ENCODE measurements around the gene RAD1.

RAD1 gene

DNA sequence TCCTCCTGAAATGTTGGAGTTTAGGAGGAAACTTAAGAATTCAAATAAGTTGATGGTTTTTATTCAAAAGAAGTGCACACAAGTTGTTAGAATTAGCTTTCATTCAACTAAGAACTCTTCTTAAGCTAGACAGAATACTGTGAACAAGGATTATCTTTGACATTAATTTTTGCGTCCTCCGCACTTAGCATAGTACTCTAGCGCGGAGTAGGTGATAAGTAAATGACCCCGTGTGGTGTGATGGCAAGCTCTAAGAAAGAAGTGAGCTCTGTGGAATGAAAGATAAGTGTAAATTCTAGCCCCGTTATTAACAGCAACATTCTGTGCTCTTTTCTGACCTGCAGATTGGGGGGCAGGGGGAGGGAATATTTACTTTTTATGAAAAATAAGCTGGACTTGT is 1.2 kb upstream of the RAD1 start:
- DNase-seq (ENCODE audit: low spot score): no peak

DNA sequence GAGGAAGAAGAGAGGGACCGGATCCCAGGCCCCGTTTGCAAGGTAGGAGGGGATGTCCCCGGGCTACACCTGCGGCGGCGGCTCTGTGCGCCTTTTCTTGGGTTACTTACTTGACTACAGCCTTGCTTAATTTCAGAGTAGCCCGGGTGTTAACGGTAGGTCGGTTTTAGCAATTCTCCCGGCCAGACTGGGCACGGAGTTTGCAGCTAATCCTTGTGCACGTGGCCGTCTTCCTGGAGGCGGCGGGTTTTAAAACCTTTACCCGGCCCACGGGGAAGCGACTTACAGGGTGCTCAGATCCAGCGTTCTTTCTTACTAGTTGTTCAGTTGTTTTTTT is 520 bp upstream of the RAD1 start:
- DNase-seq (ENCODE audit: low spot score): no peak

DNA sequence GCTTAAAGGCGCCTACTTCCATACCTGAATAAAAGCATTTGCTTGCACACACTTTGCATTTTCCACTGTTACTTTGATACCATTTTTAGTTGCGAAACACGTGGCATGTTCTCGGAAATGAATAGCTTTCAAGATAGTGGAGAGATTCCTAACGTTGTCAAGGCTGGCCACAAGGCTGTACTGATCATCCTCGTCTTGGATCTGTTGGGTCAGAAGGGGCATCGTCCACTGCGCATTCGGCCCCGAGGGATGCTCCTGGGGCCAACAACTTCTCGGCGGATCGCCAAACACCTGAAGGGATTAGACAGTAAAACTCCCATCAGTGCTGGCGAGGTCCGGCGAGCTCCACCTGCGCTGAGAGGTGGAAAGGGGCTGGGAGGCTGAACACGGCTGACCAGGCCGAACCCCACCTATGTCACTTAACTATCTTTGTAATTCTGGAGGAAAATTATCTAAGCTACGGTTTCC is 599 bp downstream of the RAD1 start:
- DNase-seq (ENCODE audit: low spot score): no peak

DNA sequence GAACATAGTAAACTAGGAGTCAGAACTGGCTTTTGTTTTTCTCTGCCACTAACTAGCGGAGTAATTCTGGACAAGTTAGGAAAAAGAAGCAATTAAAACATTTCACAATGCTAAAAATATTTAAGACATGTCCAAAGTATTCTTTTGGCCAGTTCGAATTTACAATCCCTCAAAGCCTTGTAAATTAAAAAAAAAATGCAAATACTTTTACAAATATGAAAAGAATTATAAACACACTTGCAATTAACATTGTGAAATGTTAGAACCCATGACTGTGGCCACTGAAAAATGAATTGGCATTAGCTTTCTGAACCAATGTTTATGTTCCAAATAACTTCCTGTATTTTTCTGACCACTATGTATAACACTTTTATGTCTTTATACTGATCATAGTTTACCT is 2.2 kb downstream of the RAD1 start:
- DNase-seq (ENCODE audit: low spot score): no peak

DNA sequence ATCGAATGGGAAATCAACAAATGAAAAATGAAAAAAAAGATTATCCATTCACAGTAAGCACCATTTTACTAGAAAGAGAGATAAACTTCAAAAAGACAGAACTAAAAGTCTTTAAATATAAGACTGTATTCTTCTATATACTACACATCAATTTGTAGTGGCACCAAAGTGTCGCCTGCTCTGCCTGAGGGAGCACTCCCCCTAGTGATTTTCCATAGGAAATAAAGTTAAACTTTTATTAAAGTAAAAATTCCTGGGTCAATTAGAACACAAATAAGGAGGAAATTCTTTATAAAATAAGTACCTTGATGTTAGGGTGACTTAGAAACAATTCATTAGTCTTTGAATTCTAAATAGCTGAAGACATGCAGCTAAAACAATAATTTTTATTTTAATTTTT is 9.7 kb downstream of the RAD1 start:
- peak; percentile 19 for DNase-seq (ENCODE audit: low spot score)

DNA sequence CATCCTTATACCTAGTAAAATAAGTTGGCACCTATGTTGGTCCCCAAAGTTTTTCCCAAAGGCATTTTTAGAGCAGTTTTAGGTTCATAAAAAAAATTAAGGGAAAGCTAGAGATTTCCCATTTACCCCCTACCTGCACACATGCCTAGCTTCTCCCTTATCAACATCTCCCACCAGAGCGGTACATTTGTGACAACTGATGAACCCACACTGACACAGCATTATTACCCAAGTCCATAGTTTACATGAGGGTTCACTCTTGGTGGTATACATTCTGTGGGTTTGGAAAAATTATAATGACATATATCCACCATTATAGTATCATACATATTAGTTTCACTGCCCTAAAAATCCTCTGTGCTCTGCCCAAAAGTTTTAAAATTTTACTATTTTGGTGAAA is 12.0 kb downstream of the RAD1 start:
- DNase-seq (ENCODE audit: low spot score): no peak

DNA sequence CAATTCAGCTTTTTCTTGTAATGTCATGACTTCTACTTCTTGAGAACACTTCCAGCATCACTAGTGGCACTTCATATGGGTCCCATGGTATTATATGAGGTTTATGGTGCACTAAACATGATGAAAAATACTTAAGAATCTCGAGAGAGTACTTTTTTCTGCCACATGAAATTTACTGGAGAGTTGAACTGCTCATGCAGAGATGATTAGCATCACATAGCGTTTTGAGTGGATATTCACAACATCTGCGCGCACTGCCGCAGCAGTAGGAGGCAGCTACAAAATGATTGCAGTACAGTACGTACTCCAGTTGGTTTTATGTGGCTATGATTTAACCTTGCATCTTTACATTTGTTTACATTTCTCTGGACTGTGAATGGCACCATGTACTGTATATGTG is 14.7 kb downstream of the RAD1 start:
- DNase-seq (ENCODE audit: low spot score): no peak

DNA sequence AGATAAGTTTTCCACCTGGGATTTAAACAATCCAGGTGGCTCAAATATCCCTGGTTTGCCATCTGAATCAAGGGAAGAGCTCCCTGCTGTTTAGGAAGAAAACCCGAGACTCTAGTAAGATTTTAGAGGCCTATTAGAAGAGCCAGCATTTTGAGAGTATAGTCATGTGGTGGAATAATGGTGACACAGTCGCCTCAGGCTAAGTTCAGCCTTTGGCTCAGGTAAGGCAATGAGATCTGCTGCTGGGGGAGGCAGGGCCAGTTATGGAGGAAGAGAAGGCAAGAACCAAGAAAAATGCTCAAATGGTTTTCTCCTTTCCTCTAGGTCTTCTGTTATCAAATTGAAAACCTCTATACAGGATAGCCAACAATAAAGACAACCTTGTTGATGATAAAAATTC is 16.2 kb downstream of the RAD1 start:
- DNase-seq (ENCODE audit: low spot score): no peak

DNA sequence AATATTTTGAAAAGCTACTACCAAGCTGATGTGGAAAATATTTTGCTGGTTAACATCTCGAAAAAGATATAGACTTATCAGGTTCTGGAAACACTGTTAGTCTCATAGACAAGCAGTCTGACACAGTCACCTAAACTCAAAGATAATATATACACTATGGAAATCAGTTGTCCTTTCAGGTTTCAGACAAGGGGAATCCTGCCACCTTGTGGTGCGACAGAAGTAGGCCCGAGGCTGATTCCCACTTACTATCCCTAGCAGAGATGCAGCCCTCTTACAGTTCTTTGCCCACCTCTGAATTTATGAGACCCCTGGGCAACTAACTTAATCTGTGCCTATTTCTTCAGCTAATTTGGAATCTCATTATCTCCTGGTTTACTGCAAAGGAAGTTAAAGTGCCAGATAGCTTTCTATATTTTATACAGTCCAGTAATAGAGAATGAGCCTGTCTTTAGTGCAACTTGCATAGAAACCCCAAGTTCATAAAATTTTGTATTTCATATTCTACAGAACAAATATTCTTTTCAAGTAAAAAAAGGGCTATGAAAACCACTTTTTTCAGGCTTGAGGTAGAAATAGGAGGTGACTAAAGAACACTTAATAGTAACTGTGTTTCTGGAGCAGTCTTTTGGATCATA is 16.9 kb downstream of the RAD1 start:
- peak; percentile 72 for DNase-seq (ENCODE audit: low spot score)

DNA sequence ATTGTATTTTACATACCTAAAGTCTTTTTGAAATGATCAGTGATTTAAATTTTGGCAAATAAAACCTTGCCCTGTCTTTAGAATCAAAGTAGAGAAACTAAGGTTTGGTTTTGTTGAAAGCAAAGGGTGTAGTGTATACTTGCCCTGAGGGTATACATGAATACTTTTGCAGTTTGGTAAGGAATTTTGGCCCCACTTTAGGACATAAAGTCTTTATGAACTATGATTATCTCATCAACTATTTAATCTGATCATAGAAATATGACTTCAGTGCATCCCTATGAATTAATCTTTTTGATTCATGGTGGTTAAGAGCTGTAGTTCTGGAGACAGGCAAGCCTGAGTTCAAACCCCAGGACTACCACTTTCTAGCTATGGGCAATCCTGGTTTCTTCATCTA is 17.7 kb downstream of the RAD1 start:
- DNase-seq (ENCODE audit: low spot score): no peak

DNA sequence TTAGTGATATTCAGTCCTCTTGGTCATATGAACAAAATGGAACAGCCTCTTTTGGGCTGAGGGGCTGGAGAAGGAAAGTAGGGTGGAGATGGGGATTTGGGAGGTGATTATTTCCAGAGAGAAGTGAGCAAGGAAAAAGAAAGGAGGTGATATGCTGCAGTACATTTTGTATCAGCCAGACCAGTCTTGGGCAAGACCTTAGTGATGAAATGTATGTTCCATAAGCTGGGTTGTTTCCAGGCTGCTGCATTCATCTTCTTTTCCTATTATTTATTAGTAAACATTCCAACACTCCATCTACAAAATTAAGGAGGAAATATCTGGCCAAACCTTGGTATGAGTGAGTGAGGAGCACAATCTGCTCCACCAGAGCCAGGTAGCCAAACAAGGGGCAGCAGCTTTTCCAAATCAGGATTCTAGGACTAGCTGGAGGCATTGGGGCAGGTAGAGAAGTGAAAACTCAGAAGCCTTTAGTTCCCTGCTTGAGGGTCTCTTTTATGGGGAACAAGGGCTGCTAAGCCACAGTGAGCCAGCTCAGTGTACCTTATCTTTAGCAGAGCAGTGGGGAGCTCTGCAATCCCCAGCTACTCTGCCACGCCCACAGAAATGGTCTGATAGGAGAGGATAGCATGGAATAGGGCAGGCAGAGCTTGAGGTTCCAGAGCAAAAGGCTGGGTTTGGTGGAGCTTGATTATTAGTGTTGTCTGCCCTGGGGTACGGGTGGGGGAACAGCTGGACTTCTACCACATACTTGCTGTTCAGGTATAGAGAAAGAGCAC is 19.5 kb downstream of the RAD1 start:
- DNase-seq (ENCODE audit: low spot score): no peak

DNA sequence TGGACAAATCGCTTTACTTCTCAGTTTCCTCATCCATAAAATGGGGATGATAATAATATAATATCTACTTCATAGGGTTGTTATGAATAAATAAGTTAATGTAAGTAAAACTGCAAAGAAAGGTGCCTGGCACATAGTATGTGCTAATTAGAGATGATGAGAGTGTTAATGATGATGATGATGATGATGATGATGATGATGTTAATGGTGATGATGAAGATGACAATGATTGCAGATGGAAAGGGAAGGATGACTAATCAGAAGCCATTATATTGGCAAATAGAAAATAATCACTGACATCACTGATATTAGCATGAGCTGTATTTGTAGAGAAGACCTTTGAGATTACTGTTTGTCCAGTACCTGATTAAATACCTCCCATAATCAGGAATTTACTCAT is 20.6 kb downstream of the RAD1 start:
- DNase-seq (ENCODE audit: low spot score): no peak

DNA sequence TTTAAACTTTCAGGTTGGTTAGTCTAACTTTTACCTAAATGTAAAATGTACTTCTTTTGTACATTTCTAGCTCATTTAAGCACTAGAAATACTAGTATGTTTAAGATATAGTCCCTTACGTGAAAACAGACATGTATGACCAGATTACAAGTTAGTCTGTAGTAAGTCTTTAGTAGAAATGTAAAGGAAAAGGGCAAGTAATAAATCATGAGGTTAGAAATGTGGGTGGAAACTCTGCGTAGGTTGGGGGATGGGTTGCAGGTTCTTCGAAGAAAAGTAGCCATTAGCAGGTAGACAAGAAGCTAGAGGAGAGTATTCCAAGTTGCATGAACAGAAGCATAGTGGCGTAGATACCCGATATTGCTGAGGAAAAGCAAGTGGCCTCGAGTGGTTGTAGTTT is 22.9 kb downstream of the RAD1 start:
- no peak for DNase-seq (ENCODE audit: low spot score)

DNA sequence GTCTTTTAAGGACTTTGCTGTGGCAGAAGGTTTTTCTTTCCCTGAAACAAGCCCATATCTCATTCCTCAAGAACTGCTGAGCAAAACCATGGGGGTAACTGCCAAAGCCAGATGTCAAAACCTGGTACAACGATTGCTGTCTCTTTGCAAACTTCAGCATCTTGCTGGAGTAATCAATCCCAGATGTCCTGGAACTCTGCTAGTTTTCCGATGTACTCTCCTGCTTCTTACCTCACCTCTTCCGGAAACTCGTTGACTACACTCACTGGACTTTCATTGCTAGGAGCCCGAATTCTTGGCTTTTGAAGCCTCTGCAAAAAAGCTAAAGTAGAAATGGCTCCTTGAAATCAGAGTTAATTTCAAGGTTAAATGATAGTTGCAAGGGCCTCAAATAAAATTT is 23.3 kb downstream of the RAD1 start:
- no peak for DNase-seq (ENCODE audit: low spot score)

DNA sequence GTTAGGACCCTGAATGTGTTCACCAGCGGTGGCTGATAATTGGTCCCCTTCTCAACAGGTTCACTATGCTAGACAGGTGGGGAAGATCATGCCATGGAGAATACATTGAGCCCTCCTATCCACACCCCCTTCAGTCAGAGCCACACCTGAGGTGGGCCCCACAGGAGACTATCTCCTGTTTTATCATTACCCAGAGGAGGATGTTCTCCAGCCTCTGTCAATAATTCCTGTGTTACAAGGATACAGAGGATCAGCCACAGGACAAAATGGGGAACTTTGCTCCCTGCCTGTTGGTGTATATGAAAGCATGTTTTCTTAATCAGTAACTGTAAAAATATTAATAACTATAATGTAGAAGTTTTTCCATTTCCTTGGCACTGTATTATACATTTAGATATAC is 25.9 kb downstream of the RAD1 start:
- no peak for DNase-seq (ENCODE audit: low spot score)

DNA sequence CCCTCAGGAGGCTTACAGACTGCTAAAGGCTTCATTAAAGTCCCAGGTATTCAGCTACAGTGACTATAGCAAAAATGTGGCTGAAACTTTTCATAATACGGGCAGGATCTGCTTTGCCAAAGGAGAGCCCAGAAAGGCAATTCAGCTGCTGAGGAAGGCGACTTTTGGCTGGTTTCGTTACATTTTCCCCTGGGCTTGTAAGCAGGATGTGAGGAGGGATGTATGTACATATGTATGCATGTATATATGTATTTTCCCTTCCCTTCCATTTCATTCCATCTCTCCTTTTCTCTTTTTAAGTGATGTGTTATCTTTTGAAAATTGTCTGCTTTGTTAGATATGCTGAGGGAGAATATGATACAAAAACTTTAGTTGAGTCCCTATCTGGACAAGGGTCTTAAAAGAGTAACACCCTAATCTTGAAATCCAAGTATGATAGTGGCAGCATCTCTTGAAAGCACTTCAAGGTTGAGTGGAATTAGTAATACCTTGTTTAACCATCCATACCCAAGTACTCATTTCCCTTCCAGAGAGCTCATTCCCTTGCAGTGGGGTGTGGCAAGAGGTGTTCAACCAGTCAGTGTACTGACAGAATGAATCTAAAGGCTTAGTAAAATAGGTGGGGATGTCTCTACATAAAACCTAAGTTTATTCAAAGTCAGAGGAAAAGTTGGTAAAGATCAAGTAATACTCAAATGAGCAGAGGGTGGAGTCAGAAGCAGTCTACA is 28.7 kb downstream of the RAD1 start:
- DNase-seq (ENCODE audit: low spot score): peak; percentile 62

DNA sequence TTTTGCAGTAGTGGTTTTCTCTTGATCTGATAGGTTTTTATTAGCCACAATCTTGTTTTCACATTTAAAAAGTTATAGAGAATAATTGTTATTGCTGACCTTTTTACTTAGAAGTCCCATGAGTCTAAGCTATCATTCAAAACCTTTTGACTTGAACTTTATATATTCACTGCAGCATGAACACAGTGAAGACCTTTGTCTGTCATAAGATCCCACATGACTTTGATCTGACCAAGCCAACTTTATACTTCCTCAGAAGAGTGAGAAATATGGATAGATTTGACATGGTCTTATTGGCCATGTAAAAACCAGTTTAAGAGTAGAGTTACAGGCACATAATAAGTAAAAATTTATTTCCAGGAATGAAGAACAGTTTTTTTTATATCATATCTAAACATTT is 34.1 kb downstream of the RAD1 start:
- no peak for DNase-seq (ENCODE audit: low spot score)

DNA sequence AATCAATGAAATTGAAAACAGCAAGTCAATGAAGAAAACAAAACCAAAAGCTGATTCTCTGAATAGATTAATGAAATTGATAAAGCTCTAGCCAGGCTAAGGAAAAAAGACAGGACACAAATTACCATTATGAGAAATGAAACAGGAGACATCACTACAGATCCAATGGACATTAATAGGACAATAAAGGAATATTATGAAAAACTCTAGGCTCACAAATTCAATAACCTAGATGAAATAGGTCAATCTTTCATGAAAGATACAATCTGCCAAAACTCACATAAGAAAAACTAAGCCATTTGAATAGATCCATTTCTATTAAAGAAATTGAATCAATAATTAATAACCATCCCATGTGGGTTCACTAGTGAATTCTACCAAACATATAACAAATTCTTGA is 39.0 kb downstream of the RAD1 start:
- no peak for DNase-seq (ENCODE audit: low spot score)

DNA sequence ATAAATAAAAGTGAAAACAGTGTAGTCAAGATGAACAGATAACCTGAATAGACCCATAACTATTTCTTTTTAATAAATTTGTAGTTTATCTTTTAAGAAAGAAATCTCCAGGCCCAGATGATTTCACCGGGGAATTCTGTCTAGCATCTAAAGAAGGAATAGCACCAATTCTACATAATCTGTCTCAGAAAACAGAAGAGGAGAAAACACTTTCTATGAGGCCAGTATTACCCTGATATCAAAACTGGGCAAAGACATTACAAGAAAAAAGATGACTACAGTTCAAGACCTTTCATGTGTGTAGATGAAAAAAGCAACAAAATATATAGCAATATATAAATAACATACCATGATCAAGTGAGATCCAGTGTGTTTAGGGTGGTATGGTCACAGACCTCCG is 44.9 kb downstream of the RAD1 start:
- DNase-seq (ENCODE audit: low spot score): no peak

DNA sequence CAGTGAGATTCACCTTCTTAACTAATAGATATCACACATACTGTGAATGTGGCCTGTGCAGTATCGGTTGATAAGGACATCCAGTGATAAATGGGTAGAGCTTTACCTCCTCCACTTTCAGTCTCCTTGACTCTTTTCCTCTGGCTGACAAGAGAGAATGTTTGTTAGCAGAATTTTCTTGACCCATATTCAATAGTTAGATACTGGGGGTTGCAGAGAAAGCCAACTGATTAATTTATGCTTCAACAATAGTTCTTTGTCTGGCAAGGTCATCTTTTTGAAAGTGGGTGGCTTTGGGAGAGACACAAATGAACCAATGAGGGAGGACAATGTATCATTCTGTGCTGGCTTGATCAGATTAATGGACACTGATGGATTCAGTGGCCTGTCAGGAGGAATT is 46.0 kb downstream of the RAD1 start:
- DNase-seq (ENCODE audit: low spot score): no peak

DNA sequence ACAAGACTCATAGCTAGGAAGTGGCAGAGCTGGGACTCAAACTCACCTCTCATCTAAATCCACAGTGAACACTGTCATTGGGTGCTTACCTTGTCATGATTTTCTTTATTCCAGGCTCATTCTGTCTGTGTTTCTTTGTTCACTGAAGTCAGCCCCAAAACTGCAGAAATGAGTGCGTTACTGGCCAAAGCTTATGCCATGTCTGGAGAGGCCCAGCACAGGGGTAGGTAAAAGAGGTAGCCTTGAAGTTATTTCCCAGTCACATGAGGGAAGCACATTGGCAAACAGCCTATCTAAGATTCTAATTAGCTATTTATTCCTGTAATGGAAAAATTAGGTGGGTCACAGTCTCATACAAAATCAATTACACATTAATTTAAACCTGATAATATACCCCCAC is 46.5 kb downstream of the RAD1 start:
- no peak for DNase-seq (ENCODE audit: low spot score)

DNA sequence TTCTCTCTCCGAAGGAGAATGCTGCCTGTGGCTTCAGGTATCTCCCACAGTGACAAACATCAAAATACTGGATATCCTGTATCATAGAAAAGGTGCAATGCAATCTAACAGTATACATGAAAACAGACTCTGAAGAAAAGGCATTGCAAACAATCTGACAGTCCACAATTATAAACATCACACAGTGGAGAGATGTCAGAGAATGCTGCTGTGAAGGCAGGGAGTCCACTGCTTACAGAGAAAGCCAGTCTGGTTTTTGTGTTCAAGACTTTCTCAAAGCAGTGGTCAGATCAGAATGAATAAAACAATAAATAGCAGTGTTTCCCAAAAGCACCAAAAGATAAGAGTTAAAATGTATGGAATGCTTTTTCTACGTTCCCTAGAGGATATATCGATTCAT is 47.6 kb downstream of the RAD1 start:
- DNase-seq (ENCODE audit: low spot score): no peak

DNA sequence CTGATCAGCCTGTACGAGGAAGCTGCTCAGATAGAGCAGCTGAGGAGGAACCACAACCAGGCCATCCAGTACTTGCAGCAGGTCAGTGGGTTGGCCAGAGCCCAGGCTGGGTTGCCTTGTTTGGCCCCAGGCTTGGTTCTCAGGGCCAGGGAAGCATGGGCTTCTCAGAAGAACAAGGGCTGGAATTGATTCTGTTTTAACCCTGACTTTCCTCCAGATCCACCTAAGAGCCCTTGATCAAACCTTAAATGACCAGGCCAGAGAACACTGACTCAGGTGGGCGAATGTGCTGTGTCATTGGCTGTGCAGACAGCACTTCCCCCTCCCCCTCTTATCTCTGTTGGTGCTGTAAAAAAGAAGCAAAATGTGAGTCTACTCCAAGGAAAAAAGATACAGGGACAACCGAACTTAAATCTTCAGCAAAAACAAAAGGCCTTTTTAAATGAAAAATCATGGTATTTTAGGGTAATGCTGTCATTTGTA is 48.3 kb downstream of the RAD1 start:
- DNase-seq (ENCODE audit: low spot score): no peak
